ENCODE measurements around the gene GLIS1. TPM values are rescaled to one million over a fixed set of nuclear protein-coding genes. Genes with fewer than 3 reads are reported as not detected.

Gene GLIS1
- total RNA-seq, 1 experiment from 2014 or later = 0.24 TPM

- Mint-ChIP-seq H3K4me3 (no peak overlapping the region), H3K27ac (no peak overlapping the region), H3K36me3 (no peaks in the 10 kb centered on the region), H3K9me3 (no peaks in the 10 kb centered on the region), H3K27me3 (ENCODE audit: low read depth) (peaks cover 3% of the 10 kb centered on the region), H3K4me1 (peaks cover 13% of the 10 kb centered on the region)
- no peak for ATAC-seq
- no peak for TF ChIP-seq ZNF317 (CRISPR knock-in tag; IDR thresholded peaks at IDR 0.05; ENCODE audit: borderline replicate concordance, low read depth)
- no peak for TF ChIP-seq ZBTB43 (CRISPR knock-in tag; IDR thresholded peaks at IDR 0.05)
- no peak for TF ChIP-seq GABPB1 (CRISPR knock-in tag; IDR thresholded peaks at IDR 0.05)
- no peak for TF ChIP-seq ZBTB21 (CRISPR knock-in tag; IDR thresholded peaks at IDR 0.05; ENCODE audit: borderline replicate concordance)
- no peak for TF ChIP-seq ZNF425 (CRISPR knock-in tag; conservative IDR thresholded peaks at IDR 0.05)
- no peak for TF ChIP-seq PREB (CRISPR knock-in tag; IDR thresholded peaks at IDR 0.05; ENCODE audit: borderline replicate concordance)
- no peak for TF ChIP-seq ERG (CRISPR knock-in tag; IDR thresholded peaks at IDR 0.05)
- TF ChIP-seq NR3C1 (CRISPR knock-in tag; conservative IDR thresholded peaks at IDR 0.05; ENCODE audit: low read depth) = no peak
- no peak for TF ChIP-seq AFF4 (CRISPR knock-in tag; IDR thresholded peaks at IDR 0.05; ENCODE audit: borderline replicate concordance)
- TF ChIP-seq IRF1 (CRISPR knock-in tag; IDR thresholded peaks at IDR 0.05) = no peak
- TF ChIP-seq MAX (CRISPR knock-in tag; IDR thresholded peaks at IDR 0.05) = no peak
- no peak for TF ChIP-seq GRHL2 (CRISPR knock-in tag; IDR thresholded peaks at IDR 0.05; ENCODE audit: insufficient replicate concordance, severe bottlenecking)
- DNase-seq (ENCODE audit: low spot score) = no peak
- POLR2A ChIA-PET = no interaction called here
- CTCF ChIA-PET = interaction anchor here (1.0 to 1.6 kb wide), 3 partner anchors 37 to 194 kb away, joined by 3 to 10 read pairs (median 7); no protein-coding TSS in a partner anchor
Observed at GRCh38 chr1:53678938-53679825, 59.8 kb downstream of the GLIS1 start.
